GM12874 (cell line): ENCODE data around the gene BRF1.

Experiments
- CTCF ChIP-seq: IDR thresholded peaks from 2 replicates; pipeline ENCODE4 v1.5.1; 2011; ENCODE audit warnings: low read depth, mild to moderate bottlenecking, control low read depth, low read length, moderate library complexity; ENCODE audit not compliant: insufficient read depth

Gene BRF1

DNA sequence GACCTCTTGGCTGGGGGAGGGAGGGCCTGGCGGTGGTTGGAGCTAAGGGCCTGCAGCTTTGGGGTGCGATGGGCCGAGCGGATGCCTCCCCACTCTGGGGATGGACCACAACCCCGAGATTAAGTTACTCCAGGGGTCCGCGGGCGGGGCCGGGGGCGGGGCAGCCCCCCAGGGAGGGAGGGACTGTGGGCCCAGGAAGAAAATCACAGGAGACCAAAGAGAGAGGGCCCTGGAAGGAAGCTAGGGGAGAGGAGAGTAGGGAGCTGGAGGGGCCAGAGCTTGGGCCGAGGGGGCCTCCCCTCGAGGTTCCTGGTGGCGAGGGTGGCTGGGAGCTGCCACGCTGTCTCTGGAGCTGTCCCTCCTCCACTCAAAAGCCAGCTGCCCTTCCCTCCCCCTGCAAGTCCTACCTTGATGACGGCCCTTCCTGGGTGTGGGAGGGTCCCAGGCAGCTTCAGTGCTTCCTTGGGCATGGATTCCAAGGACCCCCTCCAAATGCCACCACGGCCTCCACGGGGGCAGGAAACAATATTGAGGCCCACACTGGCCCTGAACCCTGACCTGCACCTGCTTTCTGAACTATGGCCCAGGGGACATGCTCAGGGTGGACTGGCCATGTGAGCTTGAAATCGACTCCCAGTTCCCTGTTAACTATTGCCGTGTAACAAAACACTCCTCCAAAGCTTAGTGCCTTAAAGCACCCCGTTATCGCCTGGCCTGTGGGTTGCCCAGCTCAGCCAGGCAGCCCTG is 119.1 kb downstream of the BRF1 start:
- TF ChIP-seq CTCF, result no peak

GRCh38 chr14:105180592-105181548 is 119.9 kb downstream of the BRF1 start, which contains the start of gene NUDT14:
Gene NUDT14, minus strand, starts transcription at chr14:105181312. Its CDS starts 103 bp downstream, at chr14:105181209.
- no peak for TF ChIP-seq CTCF

GRCh38 chr14:105179191-105179590 is 121.6 kb downstream of the BRF1 start:
- TF ChIP-seq CTCF, result no peak

DNA sequence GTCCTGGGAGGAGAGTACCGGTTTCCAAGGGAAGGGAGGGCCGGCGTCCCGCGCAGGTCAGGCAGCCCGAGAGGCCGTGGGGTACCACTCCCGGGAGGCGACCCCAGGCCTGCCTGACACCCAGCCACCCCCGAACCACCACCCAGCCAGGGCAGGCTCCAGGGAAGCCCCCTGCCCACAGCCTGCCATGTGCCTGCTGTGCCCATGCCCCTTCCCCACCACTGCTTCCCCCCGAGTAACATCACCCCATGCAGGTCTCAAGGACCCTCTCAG is 122.0 kb downstream of the BRF1 start:
- no peak for TF ChIP-seq CTCF

- TF ChIP-seq CTCF, result no peak
Observed at GRCh38 chr14:105178069-105178867, 122.5 kb downstream of the BRF1 start.

- TF ChIP-seq CTCF, result no peak
Observed at GRCh38 chr14:105177082-105177481, 123.7 kb downstream of the BRF1 start.

DNA sequence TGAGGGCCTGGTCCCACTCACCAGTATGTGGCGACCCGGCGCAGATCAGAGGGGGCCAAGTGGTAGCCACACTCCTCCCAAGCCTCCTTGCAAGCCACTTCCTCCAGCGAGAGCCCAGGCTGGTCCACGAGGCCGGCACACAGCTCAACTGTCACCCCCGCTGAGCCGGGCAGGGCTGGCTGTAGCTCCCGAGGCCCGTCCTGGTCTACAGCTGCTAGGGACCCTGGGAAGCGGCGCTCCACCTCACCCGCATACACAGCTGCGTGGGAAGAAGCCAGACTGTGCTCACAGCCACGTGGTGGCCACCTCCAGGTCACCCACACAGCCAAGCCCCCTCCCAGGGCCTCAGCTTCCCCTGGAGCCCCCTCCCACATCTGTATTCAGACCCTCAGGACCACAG is 124.3 kb downstream of the BRF1 start:
- TF ChIP-seq CTCF, result no peak
